Parathyroid adenoma (tissue), 2 donors: Measurements from ENCODE around the gene KAT2B.

Experiments
- H2AFZ ChIP-seq: fragments of 300-600 bp; sonication (generic); one replicate; pipeline ENCODE4 v1.7.0; 2017; ENCODE audit warnings: antibody characterized with exemption, mild to moderate bottlenecking
- H3K27ac ChIP-seq: fragments of 300-600 bp; sonication (generic); one replicate; pipeline ENCODE4 v1.7.0; 2017
- H3K27me3 ChIP-seq: fragments of 300-600 bp; sonication (generic); one replicate; pipeline ENCODE4 v1.7.0; 2017; ENCODE audit warnings: low read length; ENCODE audit not compliant: control insufficient read depth, insufficient read depth
- H3K36me3 ChIP-seq: fragments of 300-600 bp; sonication (generic); one replicate; pipeline ENCODE4 v1.7.0; 2017; ENCODE audit warnings: low read length; ENCODE audit not compliant: control insufficient read depth, insufficient read depth
- H3K4me1 ChIP-seq: fragments of 300-600 bp; sonication (generic); one replicate; pipeline ENCODE4 v1.7.0; 2017; ENCODE audit warnings: control low read depth
- H3K4me2 ChIP-seq: fragments of 300-600 bp; sonication (generic); one replicate; pipeline ENCODE4 v1.7.0; 2017; ENCODE audit warnings: low read length
- H3K4me3 ChIP-seq: fragments of 300-600 bp; sonication (generic); one replicate; pipeline ENCODE4 v1.7.0; 2017; ENCODE audit warnings: low read depth, low read length
- H3K79me2 ChIP-seq: fragments of 300-600 bp; sonication (generic); one replicate; pipeline ENCODE4 v1.7.0; 2017; ENCODE audit warnings: control low read depth
- H3K9ac ChIP-seq: fragments of 300-600 bp; sonication (generic); one replicate; pipeline ENCODE4 v1.7.0; 2017; ENCODE audit warnings: mild to moderate bottlenecking
- H3K9me3 ChIP-seq: fragments of 300-600 bp; sonication (generic); one replicate; pipeline ENCODE4 v1.7.0; 2017; ENCODE audit warnings: low read length; ENCODE audit not compliant: control insufficient read depth
- CTCF ChIP-seq: fragments of 300-600 bp; sonication (generic); IDR thresholded peaks from one replicate; pipeline ENCODE4 v1.7.0; 2017; ENCODE audit warnings: antibody characterized with exemption, mild to moderate bottlenecking
- donor health status: primary hyperparathyroidism.

KAT2B gene

DNA sequence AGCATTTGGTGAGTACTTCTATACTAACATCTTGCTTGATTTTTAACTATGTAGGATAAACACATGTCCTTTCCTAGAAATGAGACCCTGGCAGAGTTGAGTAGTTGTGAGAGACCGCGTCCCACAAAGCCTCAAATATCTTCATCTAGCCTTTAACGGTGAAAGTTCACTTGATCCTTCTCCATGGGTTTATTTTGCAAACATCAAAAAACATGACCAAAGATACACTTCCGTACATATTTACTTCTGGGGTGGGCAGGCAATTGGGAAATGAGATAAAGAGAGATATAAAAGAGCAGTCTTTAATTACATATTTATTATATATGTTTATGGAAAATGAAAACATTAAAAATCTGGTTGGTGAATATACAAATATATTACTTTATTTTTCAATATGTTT, 5.2 kb upstream of the KAT2B start:
- H3K9me3 ChIP-seq: no peaks in the 10 kb centered on the region
- H3K9ac ChIP-seq: no peak overlapping the region
- H3K4me2 ChIP-seq: no peak overlapping the region
- H3K79me2 ChIP-seq: no peaks in the 10 kb centered on the region
- peaks cover 11% of the 10 kb centered on the region for H3K4me1 ChIP-seq
- TF ChIP-seq CTCF: no peak
- no peaks in the 10 kb centered on the region for H3K36me3 ChIP-seq
- H3K4me3 ChIP-seq: no peak overlapping the region
- H3K27ac ChIP-seq: no peak overlapping the region
- no peaks in the 10 kb centered on the region for H3K27me3 ChIP-seq
- H2AFZ ChIP-seq: peak overlapping the region; percentile 8

GRCh38 chr3:20037255-20037996, 2.8 kb upstream of the KAT2B start:
- no peak overlapping the region for H3K9ac ChIP-seq
- peaks cover 14% of the 10 kb centered on the region for H3K4me1 ChIP-seq
- H3K9me3 ChIP-seq: no peaks in the 10 kb centered on the region
- H3K4me2 ChIP-seq: no peak overlapping the region
- peak overlapping the region; percentile 90 for H2AFZ ChIP-seq
- peak overlapping the region; percentile 93 for H3K27ac ChIP-seq
- H3K4me3 ChIP-seq: no peak overlapping the region
- no peaks in the 10 kb centered on the region for H3K36me3 ChIP-seq
- peak; percentile 35 for TF ChIP-seq CTCF
- H3K27me3 ChIP-seq: no peaks in the 10 kb centered on the region
- peaks cover 7% of the 10 kb centered on the region for H3K79me2 ChIP-seq

DNA sequence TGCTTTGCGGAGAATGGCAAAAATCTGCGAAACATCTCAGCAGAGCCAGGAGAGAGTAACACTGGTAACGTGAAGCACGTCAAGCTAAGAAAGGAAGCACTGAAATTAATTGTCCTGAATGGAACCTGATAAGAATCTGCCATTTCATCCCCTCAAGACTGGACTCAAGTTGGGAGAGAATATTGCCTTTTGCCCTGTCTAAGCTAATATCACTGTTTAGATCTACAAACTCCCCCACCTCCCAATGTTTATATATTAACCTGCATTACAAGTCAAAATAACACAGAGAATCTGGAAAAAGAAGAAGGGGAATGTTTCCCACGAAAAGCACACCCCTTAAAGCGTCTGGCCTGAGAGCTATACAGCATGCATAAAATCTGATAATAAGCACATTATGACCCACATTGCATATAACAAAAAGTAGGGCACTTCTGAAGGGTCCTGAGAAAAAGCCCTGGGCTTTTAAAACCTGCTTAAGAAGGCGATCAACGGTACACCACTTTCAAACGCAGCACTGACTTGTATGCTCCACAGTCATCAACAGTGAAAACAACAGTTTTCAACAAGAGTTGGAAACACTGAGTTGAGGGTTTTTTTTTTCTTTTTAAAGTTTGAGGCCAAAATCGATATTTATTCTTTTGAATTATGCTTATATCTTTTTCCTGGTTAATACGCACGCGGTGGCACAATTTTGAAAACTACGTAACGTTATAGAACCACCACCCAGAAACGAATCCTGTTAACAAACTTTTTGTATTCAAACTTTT, 1.4 kb upstream of the KAT2B start:
- Histone ChIP-seq H3K4me1 (peaks cover 26% of the 10 kb centered on the region), H3K36me3 (no peaks in the 10 kb centered on the region), H3K27ac (peak overlapping the region; percentile 93), H3K9ac (no peak overlapping the region), H2AFZ (peak overlapping the region; percentile 90), H3K4me2 (peak overlapping the region; percentile 90), H3K27me3 (no peaks in the 10 kb centered on the region), H3K9me3 (no peaks in the 10 kb centered on the region), H3K79me2 (peaks cover 10% of the 10 kb centered on the region), H3K4me3 (peak overlapping the region; percentile 73)
- no peak for TF ChIP-seq CTCF

DNA sequence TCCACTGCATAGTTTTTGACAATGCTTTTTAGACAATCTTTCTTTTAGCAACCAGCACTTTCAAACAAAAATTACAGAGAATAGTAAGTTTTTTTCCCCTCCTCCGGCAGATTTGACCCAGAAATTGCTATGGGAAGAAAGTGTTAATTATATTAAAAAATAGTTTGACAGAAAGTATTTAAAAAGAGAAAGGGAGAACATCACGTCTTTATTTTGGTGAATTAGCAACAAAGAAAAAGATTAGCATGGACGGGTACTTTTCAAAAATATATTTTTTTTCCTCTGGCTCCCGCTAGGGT, 831 bp upstream of the KAT2B start:
- TF ChIP-seq CTCF: no peak
- Histone ChIP-seq H3K79me2 (peaks cover 11% of the 10 kb centered on the region), H3K27me3 (no peaks in the 10 kb centered on the region), H2AFZ (peak overlapping the region; percentile 90), H3K4me3 (peak overlapping the region; percentile 73), H3K4me1 (peaks cover 26% of the 10 kb centered on the region), H3K9me3 (no peaks in the 10 kb centered on the region), H3K27ac (peak overlapping the region; percentile 93), H3K36me3 (no peaks in the 10 kb centered on the region), H3K9ac (peak overlapping the region; percentile 41), H3K4me2 (peak overlapping the region; percentile 90)
